ENCODE results near the gene PADI1. TPM values are rescaled to one million over a fixed set of nuclear protein-coding genes. Genes with fewer than 3 reads are reported as not detected.

PADI1 gene
- polyA plus RNA-seq, 1 donor from 2014 or later = 0.66 TPM

DNA sequence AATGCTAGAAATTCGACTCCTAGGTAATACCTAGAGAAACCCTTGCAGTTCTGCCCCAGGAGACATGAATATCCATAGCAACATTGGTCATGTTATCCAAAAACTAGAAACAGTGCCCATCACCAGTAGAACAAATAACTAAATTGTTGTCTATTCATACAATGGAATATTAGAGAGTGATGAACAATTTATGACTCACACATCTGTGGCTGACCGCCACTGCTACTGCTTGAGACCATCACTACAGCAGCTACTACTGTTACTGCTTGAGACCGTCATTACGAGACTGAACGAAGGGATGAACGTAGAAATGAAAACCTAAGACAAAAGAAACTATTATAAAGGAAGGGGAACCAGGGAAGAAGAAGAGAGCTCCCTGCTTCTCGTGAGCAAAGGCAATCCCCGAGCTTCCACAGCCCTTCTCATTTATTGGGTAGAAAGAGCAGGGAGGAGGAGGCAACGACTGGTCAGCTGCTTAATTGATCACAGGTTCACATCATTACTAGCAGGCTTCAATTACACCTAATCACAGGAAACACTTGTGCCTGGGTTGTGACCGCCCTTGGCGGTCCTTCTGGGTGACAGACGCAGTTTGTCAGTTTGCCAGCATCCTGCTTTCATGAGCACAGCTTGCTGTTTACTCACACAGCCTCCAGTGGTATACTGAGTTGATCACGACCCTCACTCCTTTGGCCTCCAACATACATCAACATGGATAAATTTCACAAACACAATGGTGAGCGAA is 88.9 kb downstream of the PADI1 start:
- Histone ChIP-seq H3K9me3 (ENCODE audit: low read length) (no peaks in the 10 kb centered on the region), H3K9ac (ENCODE audit: low read length) (no peak overlapping the region), H3K27ac (ENCODE audit: low read length) (no peak overlapping the region), H3K79me2 (replicated peaks; ENCODE audit: insufficient read depth, low read length) (no peaks in the 10 kb centered on the region), H3K27me3 (ENCODE audit: insufficient read depth, low read depth, low read length) (no peaks in the 10 kb centered on the region), H3K4me2 (ENCODE audit: low read length) (no peak overlapping the region), H4K20me1 (ENCODE audit: insufficient read depth) (no peaks in the 10 kb centered on the region), H3F3A (ENCODE audit: insufficient read depth, low read length, poor library complexity, severe bottlenecking) (no peaks in the 10 kb centered on the region), H3K9me2 (ENCODE audit: insufficient read depth, low read length) (no peaks in the 10 kb centered on the region), H3K4me3 (ENCODE audit: low read length) (no peak overlapping the region), H2AFZ (ENCODE audit: low read depth, low read length) (no peak overlapping the region), H3K36me3 (ENCODE audit: insufficient read depth, low read length) (no peaks in the 10 kb centered on the region)
- TF ChIP-seq RAD21 (conservative IDR thresholded peaks at IDR 0.05) (no peak), EZH2 (IDR thresholded peaks at IDR 0.05; ENCODE audit: borderline replicate concordance, insufficient read depth, low read length, poor library complexity, severe bottlenecking) (no peak), POLR2AphosphoS5 (IDR thresholded peaks at IDR 0.05) (no peak), EP300 (conservative IDR thresholded peaks at IDR 0.05; ENCODE audit: poor library complexity, severe bottlenecking) (no peak), SMC3 (conservative IDR thresholded peaks at IDR 0.05; ENCODE audit: poor library complexity) (no peak), TAF1 (IDR thresholded peaks at IDR 0.05; ENCODE audit: low read depth) (no peak), MXI1 (conservative IDR thresholded peaks at IDR 0.05; ENCODE audit: poor library complexity, severe bottlenecking) (no peak)
- TF ChIP-seq, protein P1, sequence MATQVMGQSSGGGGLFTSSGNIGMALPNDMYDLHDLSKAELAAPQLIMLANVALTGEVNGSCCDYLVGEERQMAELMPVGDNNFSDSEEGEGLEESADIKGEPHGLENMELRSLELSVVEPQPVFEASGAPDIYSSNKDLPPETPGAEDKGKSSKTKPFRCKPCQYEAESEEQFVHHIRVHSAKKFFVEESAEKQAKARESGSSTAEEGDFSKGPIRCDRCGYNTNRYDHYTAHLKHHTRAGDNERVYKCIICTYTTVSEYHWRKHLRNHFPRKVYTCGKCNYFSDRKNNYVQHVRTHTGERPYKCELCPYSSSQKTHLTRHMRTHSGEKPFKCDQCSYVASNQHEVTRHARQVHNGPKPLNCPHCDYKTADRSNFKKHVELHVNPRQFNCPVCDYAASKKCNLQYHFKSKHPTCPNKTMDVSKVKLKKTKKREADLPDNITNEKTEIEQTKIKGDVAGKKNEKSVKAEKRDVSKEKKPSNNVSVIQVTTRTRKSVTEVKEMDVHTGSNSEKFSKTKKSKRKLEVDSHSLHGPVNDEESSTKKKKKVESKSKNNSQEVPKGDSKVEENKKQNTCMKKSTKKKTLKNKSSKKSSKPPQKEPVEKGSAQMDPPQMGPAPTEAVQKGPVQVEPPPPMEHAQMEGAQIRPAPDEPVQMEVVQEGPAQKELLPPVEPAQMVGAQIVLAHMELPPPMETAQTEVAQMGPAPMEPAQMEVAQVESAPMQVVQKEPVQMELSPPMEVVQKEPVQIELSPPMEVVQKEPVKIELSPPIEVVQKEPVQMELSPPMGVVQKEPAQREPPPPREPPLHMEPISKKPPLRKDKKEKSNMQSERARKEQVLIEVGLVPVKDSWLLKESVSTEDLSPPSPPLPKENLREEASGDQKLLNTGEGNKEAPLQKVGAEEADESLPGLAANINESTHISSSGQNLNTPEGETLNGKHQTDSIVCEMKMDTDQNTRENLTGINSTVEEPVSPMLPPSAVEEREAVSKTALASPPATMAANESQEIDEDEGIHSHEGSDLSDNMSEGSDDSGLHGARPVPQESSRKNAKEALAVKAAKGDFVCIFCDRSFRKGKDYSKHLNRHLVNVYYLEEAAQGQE (IDR thresholded peaks at IDR 0.05; ENCODE audit: borderline replicate concordance) = no peak
- TF ChIP-seq, protein P2, sequence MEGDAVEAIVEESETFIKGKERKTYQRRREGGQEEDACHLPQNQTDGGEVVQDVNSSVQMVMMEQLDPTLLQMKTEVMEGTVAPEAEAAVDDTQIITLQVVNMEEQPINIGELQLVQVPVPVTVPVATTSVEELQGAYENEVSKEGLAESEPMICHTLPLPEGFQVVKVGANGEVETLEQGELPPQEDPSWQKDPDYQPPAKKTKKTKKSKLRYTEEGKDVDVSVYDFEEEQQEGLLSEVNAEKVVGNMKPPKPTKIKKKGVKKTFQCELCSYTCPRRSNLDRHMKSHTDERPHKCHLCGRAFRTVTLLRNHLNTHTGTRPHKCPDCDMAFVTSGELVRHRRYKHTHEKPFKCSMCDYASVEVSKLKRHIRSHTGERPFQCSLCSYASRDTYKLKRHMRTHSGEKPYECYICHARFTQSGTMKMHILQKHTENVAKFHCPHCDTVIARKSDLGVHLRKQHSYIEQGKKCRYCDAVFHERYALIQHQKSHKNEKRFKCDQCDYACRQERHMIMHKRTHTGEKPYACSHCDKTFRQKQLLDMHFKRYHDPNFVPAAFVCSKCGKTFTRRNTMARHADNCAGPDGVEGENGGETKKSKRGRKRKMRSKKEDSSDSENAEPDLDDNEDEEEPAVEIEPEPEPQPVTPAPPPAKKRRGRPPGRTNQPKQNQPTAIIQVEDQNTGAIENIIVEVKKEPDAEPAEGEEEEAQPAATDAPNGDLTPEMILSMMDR (IDR thresholded peaks at IDR 0.05; ENCODE audit: poor library complexity, severe bottlenecking) = no peak

DNA sequence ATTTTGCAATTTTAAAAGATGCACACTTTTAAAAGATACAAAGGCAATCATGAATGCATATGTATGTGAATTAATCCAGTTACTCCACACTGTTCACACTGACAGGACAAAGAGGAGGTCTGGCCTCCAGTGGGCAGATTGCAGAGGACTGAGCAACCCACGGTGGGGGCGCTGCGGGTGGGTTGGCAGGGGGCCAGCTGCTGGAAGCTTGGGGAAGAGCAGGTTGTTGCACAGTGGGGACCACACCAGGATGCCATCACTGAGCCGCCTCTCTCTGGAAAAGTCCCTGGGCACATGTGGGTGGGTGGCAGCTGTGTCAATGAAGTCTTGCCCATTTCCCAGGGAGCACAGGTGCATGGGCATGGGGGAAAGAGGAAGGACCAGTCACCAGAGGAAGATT is 90.4 kb downstream of the PADI1 start:
- Histone ChIP-seq H3K9me3 (ENCODE audit: low read length) (no peaks in the 10 kb centered on the region), H3K27ac (ENCODE audit: low read length) (no peak overlapping the region), H4K20me1 (ENCODE audit: insufficient read depth) (no peaks in the 10 kb centered on the region), H3K4me3 (ENCODE audit: low read length) (no peak overlapping the region), H3F3A (ENCODE audit: insufficient read depth, low read length, poor library complexity, severe bottlenecking) (no peaks in the 10 kb centered on the region), H3K4me2 (ENCODE audit: low read length) (no peak overlapping the region), H3K36me3 (ENCODE audit: insufficient read depth, low read length) (no peaks in the 10 kb centered on the region), H3K79me2 (replicated peaks; ENCODE audit: insufficient read depth, low read length) (no peaks in the 10 kb centered on the region), H2AFZ (ENCODE audit: low read depth, low read length) (no peak overlapping the region), H3K27me3 (ENCODE audit: insufficient read depth, low read depth, low read length) (no peaks in the 10 kb centered on the region), H3K9me2 (ENCODE audit: insufficient read depth, low read length) (no peaks in the 10 kb centered on the region), H3K9ac (ENCODE audit: low read length) (no peak overlapping the region)
- TF ChIP-seq MXI1 (conservative IDR thresholded peaks at IDR 0.05; ENCODE audit: poor library complexity, severe bottlenecking) (no peak), EZH2 (IDR thresholded peaks at IDR 0.05; ENCODE audit: borderline replicate concordance, insufficient read depth, low read length, poor library complexity, severe bottlenecking) (no peak)
- TF ChIP-seq, protein P1 (IDR thresholded peaks at IDR 0.05; ENCODE audit: borderline replicate concordance) = no peak

Measured in neural cell (in vitro differentiated cells).